Hepatic stellate cell (primary cell): ENCODE data around the gene KCNF1.

Experiments used
- DNase-seq: peaks from one replicate; pipeline ENCODE4 v3.0.0; 2011; ENCODE audit warnings: low spot score

KCNF1 gene

DNA sequence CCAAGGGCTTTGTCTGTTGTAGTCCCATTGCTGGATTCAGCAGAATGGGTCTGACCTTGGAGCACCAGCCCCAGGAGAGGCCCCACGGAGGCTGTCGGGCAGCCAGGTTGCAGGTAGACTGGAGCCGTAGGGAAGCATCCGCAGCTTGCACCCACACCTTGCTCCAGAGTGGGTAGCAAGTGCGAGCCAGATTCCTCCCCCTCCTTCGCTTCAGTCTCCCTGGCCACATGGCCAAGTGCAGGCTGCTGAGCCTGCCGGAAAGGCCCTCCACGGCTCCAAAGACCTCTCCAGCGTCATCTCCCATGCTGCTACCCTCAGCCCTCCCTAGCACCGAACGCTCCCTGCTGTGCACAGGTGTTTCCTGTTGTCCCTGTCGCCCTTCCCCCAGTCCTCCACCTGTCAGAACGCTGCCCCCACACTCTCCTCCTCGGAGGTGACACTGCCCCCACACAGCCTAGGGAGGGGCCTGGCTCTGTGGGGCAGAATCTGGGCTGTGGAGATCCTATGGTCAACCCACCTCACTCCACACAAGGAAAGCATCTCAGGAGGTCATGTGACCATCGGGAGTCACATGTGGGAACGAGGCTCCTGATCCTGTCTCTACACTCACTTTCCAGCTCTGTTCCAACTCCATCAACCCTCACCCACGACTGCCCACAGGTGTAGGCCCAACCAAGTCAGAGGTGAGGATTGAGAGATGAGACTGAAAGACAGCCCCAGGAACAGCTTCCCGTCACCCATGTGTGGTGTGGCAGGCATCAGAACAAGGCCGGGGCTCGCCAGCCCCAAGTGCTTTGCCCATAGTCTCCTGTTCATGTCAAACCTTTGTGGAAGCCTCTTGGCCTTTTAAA, 8.3 kb downstream of the KCNF1 start:
- no peak for DNase-seq

GRCh38 chr2:10920764-10921388, 9.1 kb downstream of the KCNF1 start:
- DNase-seq, result no peak

GRCh38 chr2:10921525-10921924, 9.8 kb downstream of the KCNF1 start:
- DNase-seq, result no peak

- DNase-seq, result no peak
Observed at GRCh38 chr2:10922307-10923007, 10.7 kb downstream of the KCNF1 start.

DNA sequence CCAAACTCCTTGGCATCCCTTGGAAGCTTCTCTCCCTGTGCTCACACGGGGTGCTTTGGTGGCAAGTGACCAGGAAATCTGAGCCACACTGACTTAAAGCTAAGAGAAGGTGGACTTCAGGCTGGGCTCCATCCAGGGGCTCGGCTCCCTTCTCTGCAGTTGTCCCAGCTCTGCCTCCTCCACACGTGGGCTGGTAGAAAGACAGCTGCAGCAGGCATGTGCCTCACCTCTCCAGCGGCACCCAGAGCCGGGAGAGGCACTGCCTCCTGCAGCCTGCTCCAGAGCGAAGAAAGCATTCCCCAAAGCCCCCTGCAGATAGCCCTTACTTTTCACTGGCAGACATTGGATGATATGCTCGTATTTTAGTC, 11.3 kb downstream of the KCNF1 start:
- no peak for DNase-seq

GRCh38 chr2:10923965-10924364, 12.2 kb downstream of the KCNF1 start:
- no peak for DNase-seq

GRCh38 chr2:10924441-10924840, 12.7 kb downstream of the KCNF1 start:
- peak; percentile 74 for DNase-seq

- DNase-seq, result no peak
Observed at GRCh38 chr2:10924859-10925258, 13.1 kb downstream of the KCNF1 start.

DNA sequence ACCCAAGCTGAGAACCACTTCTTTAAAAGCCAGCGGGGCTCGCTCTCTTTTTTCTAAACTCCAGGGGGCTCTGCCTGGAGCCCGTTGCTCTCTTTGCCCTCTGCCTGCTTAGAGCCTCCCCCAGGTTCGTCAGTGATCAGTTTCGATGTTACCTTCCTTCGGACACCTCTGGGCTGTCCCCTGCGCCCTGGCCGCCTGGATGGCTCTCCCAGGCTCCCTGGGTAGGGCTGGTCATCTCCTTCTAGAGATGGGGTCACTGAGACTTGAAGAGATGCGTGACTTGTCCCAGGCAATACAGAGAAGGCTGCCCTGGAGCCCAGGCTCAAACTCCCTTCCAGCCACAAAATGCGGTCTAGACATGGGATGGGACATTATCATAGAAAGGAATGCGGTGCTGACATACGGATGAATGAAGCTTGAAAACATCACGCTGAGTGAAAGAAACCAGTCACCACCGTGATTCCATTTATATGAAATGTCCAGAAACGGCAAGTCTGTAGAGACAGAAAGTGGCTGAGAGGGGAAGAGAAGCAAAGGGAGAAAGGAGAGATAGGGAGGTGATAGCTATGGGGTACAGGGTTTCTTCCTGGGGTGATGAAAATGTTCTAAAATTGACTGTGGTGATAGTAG, 14.6 kb downstream of the KCNF1 start:
- no peak for DNase-seq

GRCh38 chr2:10930721-10931516, 19.2 kb downstream of the KCNF1 start:
- DNase-seq, result no peak

DNA sequence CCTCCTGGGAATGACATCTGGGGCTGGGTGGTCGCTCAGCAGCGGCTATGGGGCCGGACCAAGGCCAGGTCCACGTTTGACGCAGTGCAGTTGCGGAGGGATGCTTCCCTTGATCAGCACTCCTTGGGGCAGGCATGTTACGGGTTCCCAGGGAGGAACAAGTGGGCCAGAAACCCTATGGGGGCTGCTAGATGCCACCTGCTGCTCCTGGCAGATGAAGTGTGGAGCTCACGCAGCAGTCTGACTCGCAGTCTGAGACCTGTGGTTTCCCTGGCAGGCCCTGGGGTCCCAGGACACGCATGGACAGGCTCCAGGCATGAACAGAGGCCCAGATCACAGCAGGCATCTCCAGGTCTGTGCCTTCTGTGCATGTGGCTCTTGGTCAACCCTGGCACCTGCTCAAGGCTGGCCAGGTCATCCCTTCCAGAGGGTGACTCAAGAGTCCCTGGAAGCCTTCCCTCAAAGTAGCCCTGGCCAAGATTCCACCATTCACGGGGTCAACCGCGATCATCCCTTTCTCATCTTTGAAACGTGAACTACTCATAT, 20.0 kb downstream of the KCNF1 start:
- no peak for DNase-seq

DNA sequence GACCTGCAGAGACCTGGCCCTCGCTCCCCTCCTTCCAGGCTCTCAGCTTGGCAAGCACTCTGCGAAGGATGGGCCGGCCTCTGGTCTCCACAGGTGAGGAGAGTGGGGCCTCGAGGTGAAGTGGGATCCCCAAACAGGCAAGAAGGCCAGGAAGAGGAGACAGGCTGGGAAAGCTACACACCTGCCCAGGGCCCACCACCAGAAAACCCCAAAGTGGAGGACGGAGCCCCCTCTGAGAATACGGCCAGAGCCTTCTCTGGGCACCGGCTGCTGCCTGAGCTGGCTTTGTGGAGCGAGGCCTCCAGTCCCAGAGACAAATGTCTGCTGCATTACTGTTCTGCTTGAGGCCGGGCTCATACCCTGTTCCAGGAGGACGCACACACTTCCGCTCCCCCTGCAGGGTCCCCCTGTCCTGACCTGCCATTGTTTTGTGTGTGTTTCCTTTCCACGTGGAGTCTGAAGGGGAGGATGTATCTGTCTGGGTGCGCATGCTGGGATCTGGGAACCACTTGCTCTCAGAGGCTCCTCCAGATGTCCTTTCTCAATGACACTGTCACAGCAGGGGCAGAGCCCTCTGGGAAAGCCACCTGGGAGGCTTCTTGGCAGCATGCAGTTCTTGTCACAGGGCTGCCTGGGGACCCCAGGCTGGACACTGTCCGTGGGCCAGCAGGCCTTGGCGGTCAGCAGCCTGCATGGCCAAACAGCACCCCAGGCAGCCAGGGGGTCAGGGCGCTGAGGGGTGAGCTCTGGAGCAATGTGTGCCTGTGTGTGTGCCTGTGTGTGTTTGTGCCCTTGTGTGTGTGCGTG, 20.8 kb downstream of the KCNF1 start:
- DNase-seq, result no peak

GRCh38 chr2:10933700-10934225, 22.0 kb downstream of the KCNF1 start:
- DNase-seq, result no peak

- no peak for DNase-seq
Observed at GRCh38 chr2:10934308-10934978, 22.7 kb downstream of the KCNF1 start.

DNA sequence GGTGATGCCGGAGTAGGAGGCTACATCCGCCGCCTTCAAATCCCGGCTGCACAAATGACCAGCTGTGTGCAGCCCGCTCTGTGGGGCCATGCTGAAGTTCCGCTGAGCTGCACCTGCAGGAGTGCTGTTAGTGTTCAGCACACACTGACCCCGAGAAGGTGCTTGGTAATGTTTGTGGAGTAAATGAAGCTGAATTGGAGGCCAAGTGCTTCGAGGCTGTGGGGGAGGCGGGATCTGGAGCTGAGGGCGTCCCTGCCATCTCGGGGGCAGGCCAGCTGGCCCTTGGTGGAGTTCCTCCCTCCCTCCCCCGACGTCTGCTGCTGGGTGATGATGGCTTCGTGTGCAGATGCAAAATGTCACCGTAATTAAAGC, 23.2 kb downstream of the KCNF1 start:
- no peak for DNase-seq

GRCh38 chr2:10935366-10935918, 23.7 kb downstream of the KCNF1 start:
- DNase-seq, result no peak

- DNase-seq, result peak; percentile 98
Observed at GRCh38 chr2:10935953-10936942, 24.5 kb downstream of the KCNF1 start.

- DNase-seq, result no peak
Observed at GRCh38 chr2:10939058-10939457, 27.3 kb downstream of the KCNF1 start.
